SW480 (cell line): Measurements from ENCODE around the gene ARF1.

Experiments used
- DNase-seq: peaks from one replicate; pipeline ENCODE4 v3.0.0-alpha.2; 2016; ENCODE audit warnings: low spot score

The ARF1 gene

GRCh38 chr1:228071839-228072657, 10.5 kb upstream of the ARF1 start:
- no peak for DNase-seq

- DNase-seq = no peak
Measured at GRCh38 chr1:228072658-228073043, 9.9 kb upstream of the ARF1 start.

- DNase-seq = no peak
Measured at GRCh38 chr1:228073061-228073856, 9.2 kb upstream of the ARF1 start.

GRCh38 chr1:228073857-228074545, 8.5 kb upstream of the ARF1 start:
- no peak for DNase-seq

GRCh38 chr1:228074954-228075730, 7.4 kb upstream of the ARF1 start:
- DNase-seq = no peak

GRCh38 chr1:228075801-228076271, 6.7 kb upstream of the ARF1 start:
- no peak for DNase-seq

- DNase-seq = no peak
Measured at GRCh38 chr1:228076796-228077430, 5.6 kb upstream of the ARF1 start.

- no peak for DNase-seq
Measured at GRCh38 chr1:228077565-228078330, 4.8 kb upstream of the ARF1 start.

- DNase-seq = no peak
Measured at GRCh38 chr1:228079013-228079412, 3.5 kb upstream of the ARF1 start.

GRCh38 chr1:228079601-228080263, 2.8 kb upstream of the ARF1 start:
- DNase-seq = no peak

GRCh38 chr1:228081144-228081543, 1.4 kb upstream of the ARF1 start:
- DNase-seq = no peak

- DNase-seq = no peak
Measured at GRCh38 chr1:228081578-228082213, 812 bp upstream of the ARF1 start.

- DNase-seq = no peak
Measured at GRCh38 chr1:228082918-228083870, 686 bp downstream of the ARF1 start.

GRCh38 chr1:228083871-228084278, 1.4 kb downstream of the ARF1 start:
- no peak for DNase-seq

GRCh38 chr1:228084325-228084724, 1.8 kb downstream of the ARF1 start:
- DNase-seq = no peak

GRCh38 chr1:228084797-228085196, 2.3 kb downstream of the ARF1 start:
- no peak for DNase-seq

GRCh38 chr1:228085287-228085951, 2.9 kb downstream of the ARF1 start:
- no peak for DNase-seq

GRCh38 chr1:228087771-228088251, 5.3 kb downstream of the ARF1 start:
- no peak for DNase-seq
